Lower lobe of right lung (tissue), 2 donors: ENCODE measurements around the gene COX14. TPM values are rescaled to one million over a fixed set of nuclear protein-coding genes. Genes with fewer than 3 reads are reported as not detected.

Source experiments
- ATAC-seq, 2 donors: fragments of 200-7000 bp; cut with Tn5 transposase; one replicate each; pipeline ENCODE4 v1.9.1; 2020 to 2022; ENCODE audit warnings: mild to moderate bottlenecking in 2 of 2, moderate library complexity in 2 of 2
- DNase-seq: peaks from one replicate; pipeline ENCODE4 v3.0.0-alpha.2; 2020
- H3K27ac ChIP-seq: fragments of 200-600 bp; one replicate; pipeline ENCODE4 v1.8.0; 2022
- H3K27me3 ChIP-seq: fragments of 200-600 bp; one replicate; pipeline ENCODE4 v1.8.0; 2022; ENCODE audit warnings: low read depth
- H3K36me3 ChIP-seq: fragments of 200-600 bp; one replicate; pipeline ENCODE4 v1.8.0; 2022; ENCODE audit warnings: mild to moderate bottlenecking
- H3K4me1 ChIP-seq: fragments of 200-600 bp; one replicate; pipeline ENCODE4 v1.8.0; 2022
- H3K4me3 ChIP-seq: fragments of 200-600 bp; one replicate; pipeline ENCODE4 v1.8.0; 2022; ENCODE audit warnings: mild to moderate bottlenecking
- H3K9me3 ChIP-seq: fragments of 200-600 bp; one replicate; pipeline ENCODE4 v1.8.0; 2022
- CTCF ChIP-seq: fragments of 200-600 bp; IDR thresholded peaks from one replicate; pipeline ENCODE4 v1.8.0; 2022; ENCODE audit warnings: antibody characterized with exemption, mild to moderate bottlenecking
- intact Hi-C: fragments of 100-400 bp; cut with DNase I; formaldehyde crosslinking; loops from one replicate; pipeline ENCODE4 v1.11.0; 2022
- total RNA-seq: library from RNA; stranded (reverse); fragmentation: NEBNext Ultra II Directional; extraction: Animal tissue kit (Norgen Biotek cat#: 25700); gene quantifications from one replicate; pipeline ENCODE4 v1.2.1, GENCODE V29; 2021
- donor health status: DM: no; HTN: yes; CAD: no; lungs with severe emphysema.

COX14 gene
- total RNA-seq, 1 donor from 2014 or later: 68.0 TPM

GRCh38 chr12:50090391-50090790 is 21.6 kb upstream of the COX14 start:
- TF ChIP-seq CTCF: no peak
- Histone ChIP-seq H3K9me3 (no peaks in the 10 kb centered on the region), H3K4me1 (peaks cover 13% of the 10 kb centered on the region), H3K27ac (no peak overlapping the region), H3K27me3 (no peaks in the 10 kb centered on the region), H3K36me3 (peaks cover 90% of the 10 kb centered on the region), H3K4me3 (no peak overlapping the region)
- DNase-seq (peak; percentile 16), ATAC-seq (no peak)
- intact Hi-C loops: no loop called here

GRCh38 chr12:50097952-50098351 is 14.1 kb upstream of the COX14 start:
- no peak overlapping the region for H3K4me3 ChIP-seq
- ATAC-seq: no peak
- DNase-seq: no peak
- H3K27ac ChIP-seq: no peak overlapping the region
- peaks cover 78% of the 10 kb centered on the region for H3K36me3 ChIP-seq
- intact Hi-C loops: no loop called here
- H3K4me1 ChIP-seq: no peaks in the 10 kb centered on the region
- no peaks in the 10 kb centered on the region for H3K27me3 ChIP-seq
- H3K9me3 ChIP-seq: no peaks in the 10 kb centered on the region
- no peak for TF ChIP-seq CTCF

GRCh38 chr12:50099302-50100008 is 12.6 kb upstream of the COX14 start:
- Histone ChIP-seq H3K4me1 (peaks cover 12% of the 10 kb centered on the region), H3K27ac (no peak overlapping the region), H3K27me3 (no peaks in the 10 kb centered on the region), H3K9me3 (no peaks in the 10 kb centered on the region), H3K4me3 (no peak overlapping the region), H3K36me3 (peaks cover 63% of the 10 kb centered on the region)
- DNase-seq (no peak), ATAC-seq (no peak)
- TF ChIP-seq CTCF: no peak
- intact Hi-C loops: no loop called here

DNA sequence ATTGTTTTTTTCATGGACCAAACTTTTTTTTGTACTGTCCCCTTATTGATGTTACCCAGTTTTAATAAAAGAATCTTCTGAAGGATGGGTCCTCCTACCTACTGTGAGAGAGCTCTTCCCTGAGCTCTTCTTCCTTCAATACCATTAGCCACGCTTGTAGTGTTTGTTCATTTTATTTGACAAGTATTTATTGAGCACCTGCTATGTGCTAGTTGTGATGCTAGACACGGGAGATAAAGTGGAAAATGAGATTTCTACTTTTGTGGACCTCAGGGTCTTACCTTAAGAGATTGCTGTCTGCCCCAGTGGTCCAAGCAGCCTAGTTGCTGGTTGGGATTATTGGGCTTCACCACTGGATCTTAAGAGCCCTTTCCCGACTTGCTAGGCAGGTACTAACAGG is 11.5 kb upstream of the COX14 start:
- Histone ChIP-seq H3K36me3 (peaks cover 52% of the 10 kb centered on the region), H3K4me1 (peaks cover 21% of the 10 kb centered on the region), H3K4me3 (no peak overlapping the region), H3K27me3 (no peaks in the 10 kb centered on the region), H3K27ac (no peak overlapping the region), H3K9me3 (no peaks in the 10 kb centered on the region)
- intact Hi-C loops: no loop called here
- no peak for ATAC-seq
- DNase-seq: no peak
- no peak for TF ChIP-seq CTCF

- peak; percentile 33 for TF ChIP-seq CTCF
- H3K4me1 ChIP-seq: peaks cover 21% of the 10 kb centered on the region
- H3K27me3 ChIP-seq: no peaks in the 10 kb centered on the region
- H3K36me3 ChIP-seq: peaks cover 41% of the 10 kb centered on the region
- H3K4me3 ChIP-seq: no peak overlapping the region
- H3K9me3 ChIP-seq: no peaks in the 10 kb centered on the region
- DNase-seq: no peak
- intact Hi-C loops: no loop called here
- ATAC-seq: no peak
- H3K27ac ChIP-seq: no peak overlapping the region
Measured at GRCh38 chr12:50101663-50102062, 10.4 kb upstream of the COX14 start.
